ENCODE data around the gene GALNTL6.

DNA sequence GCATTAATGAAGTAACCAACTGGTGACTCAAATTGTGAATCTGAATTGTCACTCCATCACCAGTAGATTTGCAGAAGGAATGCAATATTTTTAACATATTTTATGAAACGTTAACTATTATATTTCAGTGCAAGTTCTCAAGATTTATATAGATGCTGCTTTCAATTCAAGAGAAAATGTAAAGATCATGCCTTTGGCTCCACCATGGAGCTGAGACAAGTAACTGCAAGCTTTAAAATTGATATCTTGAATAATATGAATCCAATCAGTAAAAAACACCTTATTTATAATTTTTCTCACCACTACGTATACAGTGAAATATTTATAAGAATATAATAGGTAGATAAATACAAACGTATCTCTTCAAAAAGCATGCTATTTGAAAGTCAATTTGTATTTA is 27.8 kb upstream of the GALNTL6 start:
- no peak for TF ChIP-seq EZH2 (IDR thresholded peaks at IDR 0.05; ENCODE audit: low read depth)
- TF ChIP-seq, protein P1, sequence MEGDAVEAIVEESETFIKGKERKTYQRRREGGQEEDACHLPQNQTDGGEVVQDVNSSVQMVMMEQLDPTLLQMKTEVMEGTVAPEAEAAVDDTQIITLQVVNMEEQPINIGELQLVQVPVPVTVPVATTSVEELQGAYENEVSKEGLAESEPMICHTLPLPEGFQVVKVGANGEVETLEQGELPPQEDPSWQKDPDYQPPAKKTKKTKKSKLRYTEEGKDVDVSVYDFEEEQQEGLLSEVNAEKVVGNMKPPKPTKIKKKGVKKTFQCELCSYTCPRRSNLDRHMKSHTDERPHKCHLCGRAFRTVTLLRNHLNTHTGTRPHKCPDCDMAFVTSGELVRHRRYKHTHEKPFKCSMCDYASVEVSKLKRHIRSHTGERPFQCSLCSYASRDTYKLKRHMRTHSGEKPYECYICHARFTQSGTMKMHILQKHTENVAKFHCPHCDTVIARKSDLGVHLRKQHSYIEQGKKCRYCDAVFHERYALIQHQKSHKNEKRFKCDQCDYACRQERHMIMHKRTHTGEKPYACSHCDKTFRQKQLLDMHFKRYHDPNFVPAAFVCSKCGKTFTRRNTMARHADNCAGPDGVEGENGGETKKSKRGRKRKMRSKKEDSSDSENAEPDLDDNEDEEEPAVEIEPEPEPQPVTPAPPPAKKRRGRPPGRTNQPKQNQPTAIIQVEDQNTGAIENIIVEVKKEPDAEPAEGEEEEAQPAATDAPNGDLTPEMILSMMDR (conservative IDR thresholded peaks at IDR 0.05), result no peak
